HEK293T (cell line): ENCODE measurements around the gene ACP5.
A peak's percentile ranks its signal among the peaks of the same experiment; 100 is the strongest.

ENCODE experiments used
- CTCF ChIA-PET: fragments of 350-600 bp; formaldehyde crosslinking; extraction: SDS; loops from one replicate; lab custom pipeline; 2021; ENCODE audit warnings: antibody characterized with exemption, inconsistent platforms; lab: Yijun Ruan, JAX
- POLR2A ChIA-PET: fragments of 350-600 bp; formaldehyde crosslinking; extraction: SDS; loops from one replicate; lab custom pipeline; 2020; ENCODE audit warnings: antibody characterized with exemption, inconsistent platforms; lab: Yijun Ruan, JAX
- DNase-seq: peaks from one replicate; pipeline ENCODE4 v3.0.0; 2012; ENCODE audit warnings: mixed read lengths; ENCODE audit errors: extremely low spot score
- ARNT ChIP-seq: fragments of 450-650 bp; IDR thresholded peaks from 2 replicates; pipeline ENCODE4 v1.6.1; 2017; ENCODE audit warnings: mild to moderate bottlenecking
- BHLHE40 ChIP-seq: fragments of 450-650 bp; IDR thresholded peaks from 2 replicates; pipeline ENCODE4 v1.6.1; 2016; ENCODE audit warnings: mild to moderate bottlenecking, moderate library complexity, borderline replicate concordance
- CTBP1 ChIP-seq: fragments of 450-650 bp; IDR thresholded peaks from 2 replicates; pipeline ENCODE4 v1.6.1; 2016; ENCODE audit warnings: borderline replicate concordance
- ELF4 ChIP-seq: fragments of 450-650 bp; IDR thresholded peaks from 2 replicates; pipeline ENCODE4 v1.6.1; 2017; ENCODE audit warnings: antibody characterized with exemption
- FOXA1 ChIP-seq: fragments of 450-650 bp; IDR thresholded peaks from 2 replicates; pipeline ENCODE4 v1.6.1; 2016; ENCODE audit warnings: mild to moderate bottlenecking
- FOXK2 ChIP-seq: fragments of 450-650 bp; IDR thresholded peaks from 2 replicates; pipeline ENCODE4 v1.6.1; 2016; ENCODE audit warnings: mild to moderate bottlenecking
- FOXM1 ChIP-seq: fragments of 450-650 bp; IDR thresholded peaks from 2 replicates; pipeline ENCODE4 v1.6.1; 2017; ENCODE audit warnings: mild to moderate bottlenecking, borderline replicate concordance
- HDGF ChIP-seq: fragments of 450-650 bp; IDR thresholded peaks from 2 replicates; pipeline ENCODE4 v1.6.1; 2017; ENCODE audit warnings: antibody characterized with exemption, borderline replicate concordance
- L3MBTL2 ChIP-seq: fragments of 450-650 bp; conservative IDR thresholded peaks from 2 replicates; pipeline ENCODE4 v1.6.1; 2016; ENCODE audit warnings: mild to moderate bottlenecking
- LEF1 ChIP-seq: fragments of 450-650 bp; IDR thresholded peaks from 2 replicates; pipeline ENCODE4 v1.6.1; 2017; ENCODE audit warnings: mild to moderate bottlenecking, borderline replicate concordance
- NFRKB ChIP-seq: fragments of 450-650 bp; IDR thresholded peaks from 2 replicates; pipeline ENCODE4 v1.6.1; 2016; ENCODE audit warnings: mild to moderate bottlenecking, moderate library complexity
- PKNOX1 ChIP-seq: fragments of 450-650 bp; IDR thresholded peaks from 2 replicates; pipeline ENCODE4 v1.6.1; 2016
- SP1 ChIP-seq: fragments of 450-650 bp; IDR thresholded peaks from 2 replicates; pipeline ENCODE4 v1.6.1; 2017
- SUZ12 ChIP-seq: fragments of 450-650 bp; IDR thresholded peaks from 2 replicates; pipeline ENCODE4 v1.6.1; 2016; ENCODE audit warnings: mild to moderate bottlenecking
- TARDBP ChIP-seq: fragments of 450-650 bp; IDR thresholded peaks from 2 replicates; pipeline ENCODE4 v1.6.1; 2016
- ZNF384 ChIP-seq: fragments of 450-650 bp; IDR thresholded peaks from 2 replicates; pipeline ENCODE4 v1.6.1; 2016

Gene ACP5

DNA sequence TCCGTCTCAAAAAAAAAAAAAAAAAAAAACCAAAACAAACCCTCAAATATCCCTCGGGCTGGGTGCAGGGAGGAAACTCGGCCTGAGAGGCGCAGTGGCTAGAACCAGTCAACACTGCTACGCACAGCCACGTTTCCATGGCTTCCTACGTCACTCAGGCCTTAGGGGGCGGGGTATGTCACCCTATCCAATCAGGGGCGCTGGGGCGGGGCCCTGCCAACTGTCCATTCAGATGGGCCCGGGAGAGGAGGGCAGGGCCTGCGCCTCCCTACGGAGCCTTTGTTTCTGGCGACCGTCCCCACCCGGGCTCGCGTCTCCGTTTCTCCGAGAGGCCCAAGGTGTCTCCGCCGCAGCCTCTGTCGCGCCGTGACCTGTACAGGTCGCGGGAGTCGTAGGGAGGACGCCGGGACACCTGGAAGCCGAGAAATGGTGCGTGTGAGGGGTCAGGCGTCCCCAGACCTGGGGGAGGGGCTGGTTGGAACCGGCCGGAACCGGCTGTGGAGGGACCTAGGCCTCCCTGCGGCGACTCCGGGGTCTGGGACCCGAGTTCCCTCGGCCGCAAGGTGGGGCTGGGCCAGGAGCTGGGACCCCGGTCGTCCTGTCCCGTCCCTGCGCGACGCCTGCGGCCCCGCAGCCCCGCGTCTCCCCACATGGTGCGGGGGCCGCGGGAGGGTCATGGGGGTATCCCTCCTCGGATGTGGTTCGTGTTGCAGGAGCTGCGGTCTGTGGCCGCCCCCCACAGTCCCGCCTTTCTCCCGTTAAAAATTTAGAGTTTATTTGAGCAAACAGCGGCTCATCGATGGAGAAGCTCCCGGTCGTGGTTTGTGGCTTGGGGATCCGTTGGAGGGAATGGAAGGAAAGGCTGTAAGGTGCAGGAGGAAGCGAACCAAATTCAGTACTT lies 20.0 kb upstream of the ACP5 start, which contains the start of gene ZNF627:
ZNF627 (plus strand) TSS at position 282 of the 901 bp plus-strand sequence; CDS start at position 427, 145 bp downstream.
- peak; percentile 97 for TF ChIP-seq ZNF384
- peak; percentile 98 for TF ChIP-seq PKNOX1
- TF ChIP-seq L3MBTL2: no peak; the same call in none of the 2 replicates
- ChIA-PET CTCF (no interaction called here), POLR2A (interaction anchor here (0.7 to 1.6 kb wide), 7 partner anchors 12 to 1931 kb away, joined by 3 to 7 read pairs (median 3); partner anchors contain the start of genes ECSIT and ELOF1)
- peak; percentile 96 for DNase-seq

DNA sequence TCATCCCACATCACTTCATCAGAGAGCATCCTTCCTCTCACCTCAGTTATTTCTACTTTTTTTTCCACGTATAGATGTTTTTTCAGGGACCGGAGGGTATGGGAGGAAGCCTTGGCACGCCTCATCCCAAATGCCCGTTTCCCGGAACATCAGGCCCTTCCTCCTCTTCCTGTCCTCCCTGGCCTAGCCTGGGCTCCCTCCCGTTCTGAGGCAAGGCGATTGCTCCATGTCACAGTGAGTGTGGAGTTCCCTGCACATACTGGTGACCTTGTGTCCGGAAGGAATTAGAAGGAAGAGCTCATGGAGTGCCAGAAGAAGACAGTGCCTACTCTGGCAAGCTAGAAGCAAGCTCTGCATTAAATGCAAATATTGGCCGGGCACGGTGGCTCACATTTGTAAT lies 18.7 kb upstream of the ACP5 start:
- DNase-seq: no peak
- TF ChIP-seq PKNOX1 (no peak), ARNT (no peak), HDGF (no peak), NFRKB (no peak), FOXK2 (no peak), LEF1 (no peak), FOXM1 (no peak), L3MBTL2 (no peak), CTBP1 (no peak), SUZ12 (no peak), ZNF384 (no peak), TARDBP (no peak), FOXA1 (no peak), BHLHE40 (no peak), ELF4 (no peak), SP1 (no peak)
- CTCF ChIA-PET: no interaction called here
- POLR2A ChIA-PET: interaction anchor here (1.6 kb wide), 1 partner anchor 37 kb away, joined by 7 read pairs; the partner anchor contains the start of gene ELOF1

GRCh38 chr19:11594084-11594483 lies 16.6 kb upstream of the ACP5 start:
- CTCF ChIA-PET: interaction anchor here (1.0 kb wide), 1 partner anchor 112 kb away, joined by 4 read pairs; no protein-coding TSS in a partner anchor
- TF ChIP-seq PKNOX1: no peak
- TF ChIP-seq FOXA1: no peak
- no peak for TF ChIP-seq L3MBTL2
- TF ChIP-seq ZNF384: no peak
- TF ChIP-seq NFRKB: no peak
- TF ChIP-seq ARNT: no peak
- no peak for TF ChIP-seq SUZ12
- no peak for TF ChIP-seq HDGF
- TF ChIP-seq SP1: no peak
- no peak for TF ChIP-seq TARDBP
- POLR2A ChIA-PET: interaction anchor here (0.7 to 1.0 kb wide), 2 partner anchors 35 to 220 kb away, joined by 3 to 4 read pairs; partner anchors contain the start of genes ELOF1 and ZNF440
- DNase-seq: no peak

DNA sequence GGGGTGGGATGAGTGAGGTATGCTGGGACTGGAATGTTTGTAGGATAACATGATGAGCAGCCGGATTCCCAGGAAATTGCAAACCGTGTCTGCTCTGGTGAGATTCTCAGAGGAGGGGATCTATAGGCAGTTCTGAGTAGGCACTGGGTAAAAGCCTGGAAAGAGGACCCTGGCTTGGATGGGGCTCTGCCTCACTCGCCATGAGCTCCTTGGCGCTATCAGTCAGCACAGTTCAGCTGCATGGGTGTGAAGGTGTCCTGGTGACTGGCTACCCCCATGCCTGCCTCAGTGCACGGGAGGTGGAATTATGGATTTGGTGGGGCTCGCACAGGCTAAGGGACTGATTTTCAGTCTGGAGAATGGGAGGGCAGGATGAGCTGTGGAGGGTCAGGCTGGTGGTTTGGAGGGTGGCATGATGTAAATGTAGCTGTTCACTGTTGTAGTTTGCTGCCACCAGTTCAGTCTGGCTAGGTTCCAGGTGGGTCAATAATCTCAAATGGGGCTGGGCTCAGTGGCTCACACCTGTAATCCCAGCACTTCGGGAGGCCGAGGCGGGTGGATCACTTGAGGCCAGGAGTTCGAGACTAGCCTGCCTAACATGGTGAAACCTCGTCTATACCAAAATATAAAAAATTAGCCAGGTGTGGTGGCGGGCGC lies 10.7 kb upstream of the ACP5 start:
- CTCF ChIA-PET: interaction anchor here (0.7 kb wide), 1 partner anchor 52 kb away, joined by 3 read pairs; no protein-coding TSS in a partner anchor
- TF ChIP-seq FOXA1 (no peak), ZNF384 (no peak), PKNOX1 (no peak), LEF1 (no peak), SP1 (no peak), NFRKB (no peak), FOXK2 (no peak), ARNT (no peak), HDGF (no peak), TARDBP (no peak), SUZ12 (no peak), ELF4 (no peak)
- no peak for DNase-seq
- POLR2A ChIA-PET: interaction anchor here (1.5 kb wide), 1 partner anchor 29 kb away, joined by 4 read pairs; the partner anchor contains the start of gene ELOF1

GRCh38 chr19:11587302-11587974 lies 10.0 kb upstream of the ACP5 start:
- CTCF ChIA-PET: no interaction called here
- TF ChIP-seq ARNT (no peak), FOXM1 (no peak), ZNF384 (no peak), L3MBTL2 (no peak), ELF4 (no peak), TARDBP (no peak), HDGF (no peak), BHLHE40 (no peak), NFRKB (no peak), CTBP1 (no peak), FOXK2 (no peak)
- DNase-seq: peak; percentile 85
- POLR2A ChIA-PET: no interaction called here
